ENCODE data around the gene SERF2.

SERF2 gene

GRCh38 chr15:43791993-43792760 lies at the start of gene SERF2:
SERF2 (plus strand) TSS chr15:43792320; CDS start chr15:43792377, 57 bp downstream.
- DNase-seq = peak; percentile 97

DNA sequence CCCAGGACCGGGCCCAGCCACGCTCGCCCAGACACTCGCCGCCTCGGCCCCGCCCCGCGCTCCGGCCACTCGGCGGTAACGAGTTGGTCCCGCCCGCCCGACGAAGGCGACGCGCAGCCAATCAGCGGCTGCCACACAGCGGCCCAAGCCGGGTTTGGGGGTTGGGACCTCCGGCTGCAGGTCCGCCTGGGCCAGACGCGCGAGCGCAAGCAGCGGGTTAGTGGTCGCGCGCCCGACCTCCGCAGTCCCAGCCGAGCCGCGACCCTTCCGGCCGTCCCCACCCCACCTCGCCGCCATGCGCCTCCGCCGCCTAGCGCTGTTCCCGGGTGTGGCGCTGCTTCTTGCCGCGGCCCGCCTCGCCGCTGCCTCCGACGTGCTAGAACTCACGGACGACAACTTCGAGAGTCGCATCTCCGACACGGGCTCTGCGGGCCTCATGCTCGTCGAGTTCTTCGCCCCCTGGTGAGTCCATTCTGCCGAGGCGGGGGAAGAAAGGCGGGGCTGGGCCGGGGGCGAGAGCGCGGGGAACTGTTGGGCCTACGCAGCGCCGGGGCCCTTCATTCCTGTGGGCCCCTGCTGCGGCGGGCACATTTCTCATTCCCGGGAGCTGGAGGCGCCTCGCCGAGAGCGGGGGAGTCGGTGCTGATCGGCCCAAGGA lies 45.7 kb upstream of the SERF2 start, which contains the start of gene PDIA3:
TSS of gene PDIA3 (plus strand) at position 194 of the 658 bp plus-strand sequence. CDS start at position 296, 102 bp downstream.
- DNase-seq = peak; percentile 51

DNA sequence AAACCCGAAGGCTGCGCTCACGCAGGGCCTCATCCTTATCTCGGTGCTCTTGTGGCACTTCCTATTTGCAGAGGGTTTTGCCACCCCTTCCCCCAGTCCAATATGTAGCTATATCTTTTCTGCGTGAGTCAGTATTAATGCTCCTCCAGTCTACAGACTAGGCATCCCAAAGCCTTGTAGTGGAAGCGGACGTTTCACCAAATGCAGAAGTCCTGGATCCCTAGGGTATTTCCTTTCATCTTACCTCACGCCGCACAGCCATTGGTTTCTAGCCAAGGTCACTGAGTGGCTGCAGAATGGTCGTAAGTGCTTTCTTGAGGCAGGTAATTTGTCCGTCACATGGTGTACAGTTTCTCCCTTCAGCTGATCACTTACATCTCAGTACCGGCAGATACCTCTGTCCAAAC lies 45.2 kb upstream of the SERF2 start:
- DNase-seq = peak; percentile 36

DNA sequence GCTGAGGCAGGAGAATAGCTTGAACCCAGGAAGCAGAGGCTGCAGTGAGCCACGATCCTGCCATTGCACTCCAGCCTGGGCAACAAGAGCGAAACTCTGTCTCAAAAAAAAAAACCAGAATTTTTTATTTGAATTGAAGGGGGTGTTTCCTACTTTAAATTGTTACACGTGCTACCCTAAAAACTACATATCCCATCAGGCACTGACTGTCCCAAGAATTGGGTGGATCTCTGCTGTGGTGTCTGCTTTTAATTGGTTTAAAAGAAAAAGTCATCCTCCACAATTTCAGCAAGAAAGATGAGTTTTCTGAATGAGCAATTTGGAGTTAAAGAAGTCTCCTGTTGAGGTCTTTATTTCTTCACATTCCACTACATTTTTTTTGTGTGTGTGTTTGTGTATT lies 43.7 kb upstream of the SERF2 start:
- no peak for DNase-seq

DNA sequence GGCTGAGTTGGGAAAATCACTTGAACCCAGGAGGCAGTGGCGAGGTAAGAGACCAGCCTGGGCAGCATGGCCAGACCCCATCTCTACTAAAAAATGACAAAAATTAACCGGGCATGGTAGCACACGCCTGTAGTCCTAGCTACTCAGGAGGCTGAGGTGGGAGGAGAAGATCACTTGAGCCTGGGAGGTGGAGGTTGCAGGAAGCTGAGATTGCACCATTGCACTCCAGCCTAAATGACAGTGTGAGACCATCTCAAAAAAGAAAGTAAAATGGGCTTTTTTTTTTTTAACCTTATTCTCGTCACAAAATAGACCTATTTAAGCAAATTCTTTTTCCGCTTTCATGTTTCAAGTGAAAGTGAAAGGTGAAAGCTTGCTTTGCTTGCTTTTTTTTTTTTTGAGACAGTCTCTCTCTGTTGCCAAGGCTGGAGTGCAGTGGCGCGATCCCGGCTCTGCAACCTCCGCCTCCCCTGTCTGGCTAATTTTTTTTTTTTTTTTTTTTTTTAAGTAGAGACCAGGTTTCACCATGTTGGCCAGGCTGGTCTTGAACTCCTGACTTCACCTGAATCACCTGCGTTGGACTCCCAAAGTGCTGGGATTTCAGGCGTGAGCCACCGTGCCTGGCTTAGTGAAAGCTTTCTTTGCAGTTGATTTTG lies 42.3 kb upstream of the SERF2 start:
- DNase-seq = no peak

GRCh38 chr15:43751885-43752284 lies 40.2 kb upstream of the SERF2 start:
- DNase-seq = no peak

DNA sequence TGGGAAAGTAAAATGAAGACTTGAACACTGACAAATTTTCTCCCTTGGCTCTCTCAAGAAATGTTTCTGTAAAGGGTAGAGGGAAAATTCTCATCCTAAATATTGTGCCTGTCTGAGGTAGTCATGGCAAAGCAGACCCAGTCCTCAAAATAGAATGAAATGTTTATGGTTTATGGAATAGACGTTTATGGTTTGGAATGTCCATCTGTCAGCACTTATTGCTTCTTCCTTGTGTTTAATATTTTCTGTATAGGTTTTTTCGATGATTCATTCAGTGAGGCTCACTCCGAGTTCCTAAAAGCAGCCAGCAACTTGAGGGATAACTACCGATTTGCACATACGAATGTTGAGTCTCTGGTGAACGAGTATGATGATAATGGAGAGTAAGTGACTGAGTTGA lies 29.3 kb upstream of the SERF2 start:
- DNase-seq = no peak

GRCh38 chr15:43763819-43764446 lies 28.2 kb upstream of the SERF2 start:
- DNase-seq = no peak

- peak; percentile 2 for DNase-seq
Measured at GRCh38 chr15:43769584-43770228, 22.4 kb upstream of the SERF2 start.

- no peak for DNase-seq
Measured at GRCh38 chr15:43771816-43772215, 20.3 kb upstream of the SERF2 start.

GRCh38 chr15:43772624-43773023 lies 19.5 kb upstream of the SERF2 start:
- DNase-seq = no peak

DNA sequence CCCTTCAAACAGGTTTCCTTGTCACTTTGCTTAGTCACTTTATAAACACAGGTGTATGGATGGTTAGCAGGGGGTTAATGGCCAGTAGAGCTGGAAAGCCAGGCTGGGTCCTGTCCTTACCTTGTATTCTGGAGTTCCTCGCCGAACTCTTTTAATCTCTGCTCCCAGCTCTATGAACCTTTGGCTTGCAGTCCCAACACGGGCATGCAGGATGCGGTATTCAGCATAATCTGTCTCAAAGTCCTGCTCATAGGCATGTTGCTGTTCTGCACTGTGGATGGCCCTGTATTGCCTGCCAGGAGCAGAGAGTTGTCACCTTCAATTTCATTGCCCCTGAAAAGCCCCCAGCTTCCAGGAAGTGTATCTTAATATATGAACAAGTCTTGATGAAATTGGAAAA lies 18.1 kb upstream of the SERF2 start:
- DNase-seq = no peak

DNA sequence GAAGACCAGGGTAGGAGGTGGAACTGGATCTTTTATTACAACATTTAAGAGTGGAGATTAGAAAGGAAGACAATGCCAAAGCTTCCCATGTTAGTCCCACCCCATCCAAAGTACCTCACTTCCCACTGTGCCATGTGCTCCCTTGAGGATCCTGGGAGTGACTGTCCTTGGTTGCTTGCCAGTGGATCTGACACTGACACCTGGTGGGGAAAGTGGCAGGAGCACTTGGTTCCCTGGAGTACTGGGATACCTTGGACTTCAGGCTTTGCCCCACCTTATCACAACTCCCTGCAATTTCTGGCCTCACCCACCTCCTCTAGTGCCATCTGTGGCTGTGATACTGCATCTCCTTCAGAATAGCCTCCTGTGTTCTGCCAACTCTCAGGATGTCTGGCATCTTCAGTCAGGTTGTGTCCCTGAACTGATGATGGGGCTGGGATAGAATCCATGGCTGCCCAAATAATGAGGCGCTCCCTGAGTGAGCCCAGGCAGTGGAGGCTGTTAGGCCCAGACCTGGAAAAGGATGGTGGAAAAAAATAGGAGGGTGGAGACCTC lies 16.6 kb upstream of the SERF2 start:
- peak; percentile 76 for DNase-seq

- DNase-seq = no peak
Measured at GRCh38 chr15:43776101-43776717, 15.9 kb upstream of the SERF2 start.

DNA sequence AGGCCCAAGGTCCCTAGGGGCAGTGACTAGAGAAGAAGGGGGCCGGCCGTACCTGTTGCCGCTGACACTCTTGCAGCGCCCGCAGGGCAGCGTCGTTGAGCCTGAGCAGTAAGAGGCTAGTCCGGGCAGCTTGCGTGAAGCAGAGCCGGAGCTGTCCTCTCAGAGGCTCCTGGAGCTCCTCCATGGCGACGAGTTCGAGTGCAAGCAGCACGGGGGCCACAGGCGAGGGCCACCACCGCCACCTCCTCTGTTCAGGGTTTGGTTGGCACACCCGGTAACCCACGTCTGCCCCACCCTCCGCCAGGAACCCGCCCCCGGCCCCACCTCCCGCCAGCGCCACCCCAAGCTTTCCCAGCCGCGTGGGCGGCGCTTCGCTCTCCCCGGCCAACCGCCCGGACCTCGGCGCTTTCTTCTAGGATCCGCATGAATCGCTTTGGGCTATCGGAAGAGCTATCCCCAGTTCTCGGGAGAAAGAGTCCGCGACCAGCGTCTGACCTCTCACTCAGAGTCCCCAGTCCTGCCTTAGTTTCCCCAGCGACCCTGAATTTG lies 15.3 kb upstream of the SERF2 start, which contains the start of gene ELL3:
TSS of gene ELL3 (minus strand) at position 249 of the 549 bp plus-strand sequence. CDS start at position 184, 65 bp downstream.
- DNase-seq = peak; percentile 34

- peak; percentile 41 for DNase-seq
Measured at GRCh38 chr15:43777267-43777914, 14.7 kb upstream of the SERF2 start.

DNA sequence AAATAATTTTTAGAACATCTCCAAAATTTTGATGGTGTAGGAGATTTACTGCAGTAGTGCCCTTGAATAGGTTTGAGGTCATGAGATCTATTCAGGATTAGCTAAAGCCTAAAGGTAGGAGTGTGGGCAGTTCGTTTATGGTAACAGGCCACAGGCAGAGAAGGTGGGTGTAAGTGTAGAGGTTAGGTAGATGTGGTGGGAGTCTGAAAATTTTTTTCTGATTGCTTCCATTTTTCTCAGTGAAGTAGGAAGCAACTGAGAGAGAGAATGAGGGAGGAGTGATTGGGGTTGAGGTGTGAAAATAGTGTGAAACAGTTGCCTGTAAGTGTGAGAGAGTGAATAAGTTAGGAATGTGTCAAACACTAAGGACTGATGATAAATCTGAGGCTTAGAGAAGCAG lies 13.1 kb upstream of the SERF2 start:
- DNase-seq = no peak

- DNase-seq = no peak
Measured at GRCh38 chr15:43789409-43789808, 2.7 kb upstream of the SERF2 start.

DNA sequence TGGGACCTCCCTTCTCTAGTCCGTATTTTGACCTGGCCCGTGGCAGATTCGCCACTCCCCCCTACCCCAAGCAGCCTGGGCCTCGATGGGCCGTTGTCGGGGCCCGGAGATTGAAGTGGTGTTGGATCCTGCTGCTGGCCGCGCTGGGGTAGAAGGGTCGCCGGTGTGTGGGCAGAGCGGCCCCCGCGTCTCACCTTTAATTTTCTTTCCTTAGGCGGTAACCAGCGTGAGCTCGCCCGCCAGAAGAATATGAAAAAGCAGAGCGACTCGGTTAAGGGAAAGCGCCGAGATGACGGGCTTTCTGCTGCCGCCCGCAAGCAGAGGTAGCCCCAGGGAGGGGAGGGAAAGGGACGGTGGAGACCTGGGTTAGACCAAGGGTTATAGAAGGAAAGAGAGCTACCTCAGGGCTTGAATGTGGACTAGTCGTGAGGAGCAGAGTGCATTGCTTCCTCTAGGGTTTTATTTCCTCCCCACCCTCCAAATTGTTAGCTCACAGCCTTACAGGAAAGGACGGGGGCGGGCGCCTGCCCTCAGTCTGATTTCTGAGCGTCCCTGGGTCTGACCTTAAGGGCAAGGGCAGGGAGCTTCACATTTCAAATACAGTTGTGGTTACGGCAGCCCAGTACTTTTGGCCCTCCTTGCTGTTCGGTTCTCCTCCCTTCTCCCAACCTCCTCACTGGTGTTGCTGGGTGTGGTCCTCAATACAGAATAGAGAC lies 799 bp downstream of the SERF2 start:
- no peak for DNase-seq

DNA sequence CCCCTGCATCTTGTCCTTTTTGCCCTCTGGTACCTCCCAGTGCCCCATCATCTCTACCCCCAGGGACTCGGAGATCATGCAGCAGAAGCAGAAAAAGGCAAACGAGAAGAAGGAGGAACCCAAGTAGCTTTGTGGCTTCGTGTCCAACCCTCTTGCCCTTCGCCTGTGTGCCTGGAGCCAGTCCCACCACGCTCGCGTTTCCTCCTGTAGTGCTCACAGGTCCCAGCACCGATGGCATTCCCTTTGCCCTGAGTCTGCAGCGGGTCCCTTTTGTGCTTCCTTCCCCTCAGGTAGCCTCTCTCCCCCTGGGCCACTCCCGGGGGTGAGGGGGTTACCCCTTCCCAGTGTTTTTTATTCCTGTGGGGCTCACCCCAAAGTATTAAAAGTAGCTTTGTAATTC lies 1.5 kb downstream of the SERF2 start:
- no peak for DNase-seq
